GM19043 (cell line): Measurements from ENCODE around the gene CTR9.
A peak's percentile ranks its signal among the peaks of the same experiment; 100 is the strongest.

Experiments used
- ATAC-seq: cut with Tn5 transposase; IDR thresholded peaks from one replicate; pipeline ENCODE4 v1.9.1; 2021; ENCODE audit warnings: low read depth; ENCODE audit not compliant: unreplicated experiment

The CTR9 gene

DNA sequence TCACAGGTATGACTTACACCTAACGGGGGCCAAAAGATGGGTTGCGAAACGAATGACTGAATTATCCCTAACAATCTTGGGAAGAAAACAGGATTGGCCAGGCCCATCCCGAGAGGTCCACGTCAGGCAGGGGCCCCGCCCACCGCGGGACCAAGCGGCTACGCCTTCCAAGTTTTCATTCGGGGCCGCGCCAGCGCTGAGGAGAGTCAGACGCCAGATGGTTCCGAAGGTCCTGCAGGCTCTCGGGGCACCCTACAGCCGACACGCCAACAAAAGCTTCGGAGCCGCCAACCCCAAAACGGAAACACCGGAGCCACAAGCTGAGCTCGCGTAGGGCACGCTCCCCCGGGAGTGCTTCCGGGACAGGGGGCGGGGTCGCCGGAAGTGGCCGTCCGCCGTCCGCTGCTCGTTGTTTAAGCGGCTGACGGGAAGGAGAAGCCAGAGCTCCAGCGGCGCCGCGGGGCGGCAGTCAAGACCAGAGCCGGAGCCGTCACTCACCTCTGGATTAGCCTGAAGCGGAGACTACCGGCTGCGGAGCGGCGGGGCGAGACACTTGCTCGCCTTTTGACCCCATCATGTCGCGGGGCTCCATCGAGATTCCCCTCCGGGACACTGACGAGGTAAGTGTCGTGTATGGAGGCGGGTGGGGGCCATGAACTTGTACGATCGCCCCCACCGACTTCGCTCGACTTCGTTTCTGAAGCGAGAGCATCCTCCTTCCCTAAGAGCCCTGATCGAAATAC is at the start of gene CTR9:
CTR9 (plus strand) TSS at position 409 of the 743 bp plus-strand sequence; CDS start at position 576, 167 bp downstream.
- ATAC-seq: peak; percentile 90

DNA sequence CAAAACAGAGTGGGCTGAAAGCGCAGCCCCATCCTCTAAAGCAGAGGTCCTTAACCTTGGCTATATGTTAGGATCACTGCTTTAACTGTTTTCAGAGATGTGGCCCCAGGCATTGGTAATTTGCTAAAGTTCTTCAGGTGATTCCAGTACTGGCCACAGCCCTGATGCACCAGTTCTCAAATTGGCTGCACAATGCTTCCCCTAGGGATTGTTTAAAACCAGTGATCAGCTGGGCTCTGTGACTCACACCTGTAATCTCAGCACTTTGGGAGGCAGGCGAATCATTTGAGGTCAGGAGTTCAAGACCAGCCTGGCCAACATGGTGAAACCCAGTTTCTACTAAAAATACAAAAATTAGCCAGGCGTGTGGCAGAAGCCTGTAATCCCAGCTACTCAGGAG is 49.1 kb upstream of the CTR9 start:
- ATAC-seq: no peak

DNA sequence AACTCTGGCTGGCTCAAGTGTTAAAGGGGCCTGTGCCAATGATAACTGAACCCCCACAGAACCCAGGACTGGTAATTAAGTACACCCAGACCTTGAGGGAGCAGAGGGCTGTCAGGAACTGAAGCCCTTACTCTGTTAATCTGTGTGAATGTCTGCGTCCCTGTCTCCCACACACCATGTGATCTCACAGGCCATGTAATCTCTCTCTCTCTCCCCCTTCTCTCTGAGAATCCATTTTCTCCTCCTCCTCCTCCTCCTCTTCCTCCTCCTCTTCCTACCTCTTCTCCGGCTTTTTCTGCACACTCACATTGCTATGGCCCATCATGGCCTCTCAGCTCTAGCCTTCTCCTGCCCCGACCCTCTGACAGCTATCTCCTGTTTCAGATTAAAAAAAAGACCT is 42.9 kb upstream of the CTR9 start:
- ATAC-seq: no peak

DNA sequence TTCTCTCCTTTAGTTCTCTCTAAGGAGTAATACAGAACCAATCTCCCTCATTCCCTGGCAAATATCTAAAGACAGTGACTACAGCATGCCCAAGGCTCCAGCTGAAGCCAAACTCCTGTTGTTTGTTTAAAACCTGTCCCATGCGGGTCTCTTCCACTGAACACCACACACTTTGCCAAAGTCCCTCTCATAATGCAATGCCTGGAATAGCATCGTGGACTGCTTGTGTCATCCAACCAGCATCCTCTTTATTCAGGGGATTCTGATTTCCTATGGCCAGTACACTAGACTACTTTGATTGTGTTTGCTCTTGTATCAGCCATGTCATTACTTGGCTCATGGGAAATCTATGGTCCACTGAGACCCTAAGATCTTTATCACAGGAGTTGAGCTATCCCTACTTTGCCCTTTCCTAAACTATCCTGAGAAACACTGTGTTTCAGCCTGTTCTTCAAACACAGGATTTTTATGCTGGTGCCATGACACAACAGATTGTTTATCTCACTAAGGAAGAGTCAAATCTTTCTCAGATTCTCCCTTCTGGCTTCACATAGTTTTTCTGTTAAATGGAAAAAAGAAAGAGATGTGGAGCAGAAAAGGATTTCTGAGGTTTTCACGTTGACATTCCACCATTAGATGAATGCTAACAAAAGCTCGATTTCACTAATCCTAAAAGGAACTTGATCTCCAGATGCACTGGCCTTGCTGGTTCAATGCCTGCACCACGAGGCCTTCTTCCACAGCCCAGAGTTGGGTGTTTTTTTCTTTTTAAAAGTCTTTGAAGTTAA is 41.6 kb upstream of the CTR9 start:
- no peak for ATAC-seq

DNA sequence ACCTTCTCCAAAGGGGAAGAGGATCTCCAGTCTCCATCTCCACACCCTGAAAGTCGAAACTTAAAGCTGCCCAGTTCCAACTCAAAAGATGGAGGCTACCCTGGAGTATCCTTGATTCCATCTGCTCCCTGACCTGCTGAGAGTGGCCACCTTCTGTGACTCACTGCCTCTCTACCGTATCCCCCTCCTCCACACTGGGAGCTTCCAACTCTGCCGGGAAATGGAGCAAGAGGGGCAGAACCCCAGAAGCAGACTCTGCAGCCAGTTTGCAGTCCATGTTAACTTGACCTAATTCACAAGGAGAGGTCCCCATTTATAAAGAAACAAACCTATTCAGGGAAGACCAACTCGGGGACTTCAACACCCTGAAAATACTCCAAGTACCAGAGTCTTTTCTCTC is 35.5 kb upstream of the CTR9 start:
- no peak for ATAC-seq

DNA sequence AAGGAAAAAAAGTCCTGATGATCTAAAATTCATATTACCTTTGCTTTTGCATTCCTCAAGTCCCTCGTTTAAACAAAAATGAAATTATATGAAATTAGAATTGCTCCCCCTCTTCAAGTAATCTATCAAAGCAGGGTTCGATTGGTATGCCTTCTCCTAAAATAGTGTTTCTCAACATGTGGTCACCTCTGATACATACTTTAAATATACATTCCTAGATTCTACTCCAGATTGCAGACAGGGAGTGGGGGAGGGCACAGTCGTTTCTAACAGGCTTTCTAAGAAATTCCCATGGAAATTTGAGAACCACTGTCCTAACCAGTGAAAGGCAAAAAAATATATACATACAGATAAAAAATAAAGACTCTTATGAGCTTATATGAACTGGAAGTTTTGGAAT is 34.9 kb upstream of the CTR9 start:
- ATAC-seq: no peak

DNA sequence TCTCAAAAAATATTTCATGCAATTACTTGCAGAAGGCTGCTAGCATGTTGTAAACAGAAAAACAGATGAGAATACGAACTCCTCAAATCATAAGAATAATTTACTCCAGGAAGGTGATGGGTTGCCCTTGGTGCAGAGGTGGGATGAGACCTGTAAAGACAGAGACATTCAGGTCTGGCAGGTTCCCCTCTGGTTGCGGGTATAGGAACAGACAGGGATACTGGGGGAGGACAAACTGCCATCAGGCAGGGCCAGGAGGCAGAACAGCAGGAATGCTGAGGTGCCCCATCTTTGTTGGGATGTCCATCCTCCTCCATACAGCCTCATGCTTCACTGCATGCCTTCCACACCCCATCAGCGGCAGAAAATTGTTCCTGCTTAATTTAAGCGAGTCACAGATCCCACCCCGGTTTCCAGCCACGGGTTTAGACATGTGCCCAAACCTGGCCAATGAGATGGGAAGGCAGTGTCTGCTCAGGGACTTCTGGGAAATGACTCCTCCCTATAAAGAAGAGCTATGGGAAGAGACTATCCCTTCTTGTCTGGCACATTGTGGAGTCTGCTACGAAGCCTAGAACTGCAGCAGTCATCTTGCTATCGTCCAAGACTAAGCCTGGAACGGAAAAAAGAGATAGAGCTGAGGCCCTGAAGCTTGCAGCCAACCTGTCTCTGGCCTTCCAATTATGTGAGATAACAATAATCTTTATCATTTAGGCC is 34.3 kb upstream of the CTR9 start:
- no peak for ATAC-seq

DNA sequence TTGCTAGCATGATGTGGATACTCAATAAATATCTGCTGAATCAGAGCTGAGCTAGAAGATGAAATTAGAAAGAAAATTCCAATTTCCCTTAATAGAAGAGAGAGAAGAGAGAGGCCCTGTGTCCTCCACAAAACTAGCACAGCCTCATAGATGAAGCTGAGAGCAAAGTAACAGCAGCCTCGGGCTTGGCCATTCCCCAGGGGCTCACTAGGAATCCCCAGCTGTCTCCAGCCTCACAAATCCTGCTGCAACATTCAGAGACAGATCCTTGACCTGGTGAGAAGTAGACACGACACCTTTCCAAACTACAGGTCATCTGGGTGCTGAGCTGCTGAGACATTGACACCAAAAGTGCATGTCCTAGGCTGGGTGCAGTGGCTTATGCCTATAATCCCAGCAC is 31.4 kb upstream of the CTR9 start:
- no peak for ATAC-seq

DNA sequence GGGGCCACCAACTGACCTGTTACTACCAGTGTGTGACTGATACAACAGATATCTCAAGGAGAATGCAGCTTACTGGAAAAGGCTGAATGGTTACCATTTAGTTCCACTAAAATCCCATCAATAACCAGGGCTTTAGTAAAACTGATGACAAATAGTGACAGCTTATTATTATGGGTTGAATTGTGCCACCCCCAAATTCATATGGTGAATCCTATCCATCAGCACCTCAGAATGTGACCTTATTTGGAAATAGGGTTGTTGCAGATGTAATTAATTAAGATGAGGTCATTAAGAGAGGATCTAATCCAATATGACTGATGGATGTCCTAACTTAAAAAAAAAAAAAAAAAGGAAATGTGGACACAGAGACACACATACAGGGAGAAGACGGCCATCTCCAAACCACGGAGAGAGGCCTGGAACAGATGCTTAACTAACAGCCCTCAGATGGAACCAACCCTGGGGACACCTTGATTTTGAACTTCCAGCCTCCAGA is 30.1 kb upstream of the CTR9 start:
- ATAC-seq: no peak

DNA sequence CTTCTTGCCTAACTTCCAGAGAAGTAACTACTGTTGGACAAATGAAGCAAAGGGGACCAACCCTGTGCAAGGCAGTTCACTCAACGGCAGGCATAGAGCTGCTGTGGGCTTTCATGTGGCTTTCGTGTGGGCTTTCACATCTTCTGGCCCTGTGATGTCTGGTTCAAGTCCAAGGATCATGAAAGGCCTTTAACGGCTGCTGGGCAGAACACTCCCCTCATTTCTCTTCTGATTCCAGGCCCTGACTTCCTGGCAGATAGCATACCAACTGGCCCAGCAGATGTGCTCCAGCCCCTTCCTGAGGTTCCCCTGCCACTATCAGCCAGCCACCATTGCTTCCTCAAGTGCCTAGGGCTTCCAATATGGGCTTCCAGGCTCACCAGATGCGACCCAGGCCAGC is 28.7 kb upstream of the CTR9 start:
- no peak for ATAC-seq

DNA sequence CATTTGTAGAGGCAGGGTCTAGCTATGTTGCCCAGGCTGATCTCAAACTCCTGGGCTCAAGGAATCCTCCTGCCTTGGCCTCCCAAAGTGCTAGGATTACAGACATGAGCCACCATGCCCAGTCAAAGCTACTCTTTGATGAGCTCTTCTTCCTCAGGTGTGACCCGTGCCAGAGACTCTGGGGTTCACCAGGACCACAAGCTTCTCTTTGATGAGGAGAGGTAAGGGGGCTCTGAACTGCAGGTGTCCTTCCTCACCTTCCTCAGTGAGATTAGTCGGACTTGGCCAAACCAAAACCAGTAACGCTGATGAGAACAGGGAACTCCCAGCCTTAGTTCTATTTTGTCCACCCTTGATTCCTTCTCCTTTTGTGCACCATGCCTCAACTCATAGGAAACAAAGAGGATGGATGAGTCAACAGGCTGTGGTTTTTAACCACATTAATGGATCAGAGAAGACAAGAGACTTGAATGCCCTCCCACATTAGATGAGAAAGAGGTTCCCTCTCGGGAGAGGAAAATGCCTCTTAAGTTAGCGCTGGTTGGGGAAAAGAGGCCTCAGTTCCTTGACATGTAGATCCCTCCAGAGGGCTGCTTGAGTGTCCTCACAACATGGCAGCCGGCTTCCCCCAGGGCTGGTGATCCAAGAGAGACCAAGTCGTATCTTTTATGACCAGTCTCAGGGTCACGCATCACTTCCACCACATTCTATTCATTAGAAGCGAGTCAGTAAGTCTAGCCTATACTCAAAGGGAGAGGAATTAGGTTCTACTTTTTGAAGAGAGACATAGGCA is 25.7 kb upstream of the CTR9 start:
- no peak for ATAC-seq

DNA sequence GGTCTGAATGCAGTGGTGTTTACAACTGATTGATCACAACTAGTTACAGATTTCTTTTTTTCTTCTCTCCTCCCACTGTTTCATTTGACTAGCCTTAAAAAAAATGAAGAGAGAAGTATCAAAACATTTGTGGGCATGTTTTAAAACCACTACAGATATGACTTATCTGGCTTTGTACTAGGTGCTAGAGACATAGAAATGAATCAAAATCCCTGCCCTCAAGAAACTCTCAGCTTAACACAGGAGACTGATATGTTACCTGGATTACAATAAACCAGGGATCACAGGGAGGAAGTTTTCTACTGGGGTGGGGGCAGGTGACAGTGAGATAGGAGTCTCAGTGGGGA is 25.2 kb upstream of the CTR9 start:
- ATAC-seq: no peak

DNA sequence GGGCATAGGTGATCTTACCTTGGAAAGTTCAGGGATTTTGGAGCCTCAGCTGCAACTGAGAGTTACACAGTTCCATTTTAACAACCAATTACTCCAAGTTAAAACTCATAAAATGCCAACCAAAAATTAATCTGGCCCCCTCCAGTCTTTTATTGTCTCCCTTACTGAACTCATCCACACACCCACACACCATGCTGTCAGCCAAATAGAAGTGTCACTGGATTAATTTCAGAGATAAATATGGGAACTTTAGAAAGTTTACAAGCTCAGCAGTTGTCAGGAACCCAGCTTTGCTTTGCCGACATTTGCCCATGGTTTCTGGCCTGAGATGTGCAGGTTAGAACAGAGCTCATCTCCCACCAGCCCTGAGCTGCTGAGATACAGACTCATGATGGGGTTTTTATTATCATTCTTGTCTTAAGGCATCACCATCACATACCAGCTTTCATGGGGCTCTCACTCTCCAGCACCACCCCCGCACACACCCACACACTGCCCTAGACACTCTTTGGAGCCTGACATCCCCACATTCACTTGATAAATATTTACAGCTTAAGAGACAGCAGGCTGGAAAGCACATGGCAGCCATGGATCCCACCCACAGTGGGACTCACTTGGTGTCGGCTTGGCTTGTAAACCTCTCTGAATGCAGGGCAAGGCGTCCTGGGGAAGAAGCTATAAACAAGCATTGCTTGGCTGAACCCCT is 23.7 kb upstream of the CTR9 start:
- no peak for ATAC-seq

DNA sequence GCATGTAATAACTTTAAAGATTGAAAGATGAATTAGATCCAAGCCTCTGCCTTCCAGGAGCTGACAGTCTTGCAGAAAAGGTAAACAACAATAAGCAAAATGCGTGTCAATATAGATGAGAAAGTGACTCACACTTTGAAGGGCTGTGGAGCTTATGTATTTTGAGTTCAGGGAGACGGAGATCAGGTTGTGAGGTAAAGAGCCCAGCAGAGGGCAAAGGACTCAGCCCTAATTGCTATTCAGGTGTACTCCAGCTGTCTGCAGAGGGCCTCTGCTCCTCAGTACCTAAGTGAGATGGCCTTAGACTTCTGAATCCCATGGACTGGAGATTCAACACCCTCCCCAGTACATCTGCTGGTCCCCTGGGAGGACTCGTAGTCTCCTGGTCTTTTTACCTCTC is 22.9 kb upstream of the CTR9 start:
- ATAC-seq: no peak

DNA sequence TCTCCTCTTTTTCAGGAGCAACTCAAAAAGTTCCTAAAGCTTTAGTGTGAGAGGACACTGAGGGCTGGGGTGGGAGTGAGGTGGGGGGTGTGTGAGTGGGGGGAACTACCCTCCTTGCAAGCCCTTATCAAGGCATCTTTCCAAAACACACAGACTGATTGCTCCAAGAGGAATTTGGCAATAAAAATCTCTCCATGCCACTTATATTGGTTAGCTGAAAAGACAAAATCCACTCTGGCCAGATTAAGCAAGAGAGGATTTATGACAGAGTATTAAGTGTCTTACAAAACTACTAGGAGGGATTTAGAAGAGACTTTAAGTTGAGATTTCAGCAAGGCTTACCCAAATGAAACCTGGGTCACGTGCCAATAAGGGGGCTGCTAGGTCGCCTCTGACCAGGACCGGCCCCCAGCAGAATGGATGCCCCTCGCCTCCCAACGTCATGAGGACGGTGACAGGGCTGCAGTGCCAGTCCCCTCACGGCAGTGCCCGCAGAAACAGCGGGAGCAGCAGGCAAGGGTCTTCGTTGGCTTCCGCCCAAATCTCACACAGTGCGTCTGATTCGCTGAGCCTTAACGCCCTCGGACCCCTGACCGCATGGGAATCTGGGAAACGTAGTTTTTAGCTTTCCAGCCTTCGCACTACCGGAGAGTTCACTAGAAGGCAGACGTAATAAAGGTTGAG is 22.1 kb upstream of the CTR9 start:
- no peak for ATAC-seq

DNA sequence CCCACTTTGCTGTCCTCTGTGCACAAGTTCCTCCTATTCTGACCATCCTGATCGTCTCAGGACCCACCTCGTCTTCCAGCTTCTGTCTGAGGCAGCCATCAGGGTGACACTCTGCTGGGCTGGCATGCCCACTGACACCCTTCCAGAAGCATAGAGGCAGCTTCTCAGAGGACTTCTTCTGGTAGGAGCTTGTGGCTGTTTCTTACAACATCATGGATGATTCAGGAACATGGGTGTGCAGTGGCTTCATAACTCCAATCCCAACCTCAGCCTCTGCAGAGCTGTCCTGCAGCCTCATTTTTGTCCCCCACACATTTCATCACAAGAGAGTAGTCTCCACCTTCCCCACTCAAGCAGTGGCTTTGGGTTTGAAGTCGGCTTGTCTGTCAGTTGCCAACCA is 20.9 kb upstream of the CTR9 start:
- no peak for ATAC-seq

DNA sequence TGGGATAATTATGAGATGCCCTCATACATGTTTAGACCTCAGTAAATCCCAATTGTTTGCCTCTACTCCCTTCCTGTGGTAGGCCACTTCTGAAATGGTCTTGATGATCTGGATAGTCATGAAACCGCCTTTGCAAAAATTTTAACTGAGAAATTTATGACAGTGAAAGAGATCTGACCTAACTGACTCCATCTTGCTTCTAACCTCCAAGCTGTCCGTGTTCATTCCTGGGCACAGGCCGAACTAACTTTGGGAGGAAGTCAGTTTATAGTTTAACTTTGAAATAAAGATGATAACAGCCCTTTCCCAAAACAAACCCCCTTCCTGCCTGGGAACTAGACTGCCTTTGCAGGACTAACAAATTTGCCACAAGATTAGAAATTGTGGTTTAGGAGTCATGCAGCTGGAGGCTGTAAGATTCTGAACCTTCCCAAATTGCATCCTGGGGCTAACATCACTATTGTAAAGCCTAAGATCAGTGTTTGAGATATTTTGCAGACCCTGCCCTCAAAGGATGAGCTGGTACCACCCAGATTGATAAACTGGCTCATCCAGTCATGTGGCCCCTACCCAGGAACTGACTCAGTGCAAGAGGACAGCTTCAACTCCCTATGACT is 19.9 kb upstream of the CTR9 start:
- ATAC-seq: no peak

DNA sequence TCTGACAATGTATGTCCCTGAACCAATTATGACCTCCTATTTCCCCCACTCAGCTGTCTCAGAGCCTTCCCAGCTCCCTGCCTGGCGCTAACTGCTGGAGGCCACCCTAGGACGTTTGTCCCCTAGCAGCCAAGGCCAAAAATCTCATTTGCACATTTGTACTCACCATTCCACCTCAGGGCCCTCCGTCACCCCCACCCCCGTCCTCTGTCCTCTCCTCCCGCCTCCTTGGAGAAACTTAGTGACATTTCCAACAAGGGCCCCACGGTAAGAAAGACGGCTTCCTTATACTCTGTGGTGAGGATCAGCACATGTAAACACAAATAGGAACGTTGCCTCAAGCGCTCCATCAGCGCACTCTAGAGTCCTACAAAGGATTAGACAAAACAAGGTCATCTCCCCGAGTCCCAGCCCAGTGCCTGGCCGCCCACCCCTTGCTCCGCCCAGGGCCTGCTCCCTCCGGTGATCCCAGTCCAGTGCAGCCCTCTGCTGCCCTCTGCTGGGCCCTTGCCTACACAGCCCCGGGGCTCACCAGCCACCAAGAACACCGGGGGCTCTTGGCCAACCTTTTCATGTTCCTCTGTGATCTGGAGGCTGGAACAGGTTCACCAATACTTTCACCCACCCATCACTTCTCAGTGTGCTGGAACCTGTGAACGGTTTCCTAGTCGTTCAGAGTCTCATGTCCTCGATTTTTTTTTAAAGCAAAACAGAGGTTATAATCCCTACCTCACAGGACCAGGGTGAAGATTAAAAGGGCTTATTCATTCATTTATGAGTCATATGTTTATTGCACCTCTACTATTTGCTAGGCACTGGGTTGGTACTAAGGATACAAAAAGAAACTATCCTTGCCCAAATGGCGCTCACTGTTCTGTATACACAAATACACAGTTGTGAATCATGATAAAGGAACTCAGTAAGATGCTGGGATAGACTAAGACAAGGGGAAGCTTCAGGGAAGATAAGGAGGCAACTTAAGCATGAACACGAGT is 15.3 kb upstream of the CTR9 start:
- peak; percentile 96 for ATAC-seq
